Urothelium cell line (cell line): ENCODE data around the gene PHF3.

Experiments
- DNase-seq: peaks from one replicate; pipeline ENCODE4 v3.0.0; 2011; ENCODE audit warnings: low spot score, mixed read lengths
- FAIRE-seq: peaks from 2 replicates; lab custom pipeline; 2011; peaks lifted over from hg19 to GRCh38; lab: Jason Lieb, UNC

PHF3 gene, protein sequence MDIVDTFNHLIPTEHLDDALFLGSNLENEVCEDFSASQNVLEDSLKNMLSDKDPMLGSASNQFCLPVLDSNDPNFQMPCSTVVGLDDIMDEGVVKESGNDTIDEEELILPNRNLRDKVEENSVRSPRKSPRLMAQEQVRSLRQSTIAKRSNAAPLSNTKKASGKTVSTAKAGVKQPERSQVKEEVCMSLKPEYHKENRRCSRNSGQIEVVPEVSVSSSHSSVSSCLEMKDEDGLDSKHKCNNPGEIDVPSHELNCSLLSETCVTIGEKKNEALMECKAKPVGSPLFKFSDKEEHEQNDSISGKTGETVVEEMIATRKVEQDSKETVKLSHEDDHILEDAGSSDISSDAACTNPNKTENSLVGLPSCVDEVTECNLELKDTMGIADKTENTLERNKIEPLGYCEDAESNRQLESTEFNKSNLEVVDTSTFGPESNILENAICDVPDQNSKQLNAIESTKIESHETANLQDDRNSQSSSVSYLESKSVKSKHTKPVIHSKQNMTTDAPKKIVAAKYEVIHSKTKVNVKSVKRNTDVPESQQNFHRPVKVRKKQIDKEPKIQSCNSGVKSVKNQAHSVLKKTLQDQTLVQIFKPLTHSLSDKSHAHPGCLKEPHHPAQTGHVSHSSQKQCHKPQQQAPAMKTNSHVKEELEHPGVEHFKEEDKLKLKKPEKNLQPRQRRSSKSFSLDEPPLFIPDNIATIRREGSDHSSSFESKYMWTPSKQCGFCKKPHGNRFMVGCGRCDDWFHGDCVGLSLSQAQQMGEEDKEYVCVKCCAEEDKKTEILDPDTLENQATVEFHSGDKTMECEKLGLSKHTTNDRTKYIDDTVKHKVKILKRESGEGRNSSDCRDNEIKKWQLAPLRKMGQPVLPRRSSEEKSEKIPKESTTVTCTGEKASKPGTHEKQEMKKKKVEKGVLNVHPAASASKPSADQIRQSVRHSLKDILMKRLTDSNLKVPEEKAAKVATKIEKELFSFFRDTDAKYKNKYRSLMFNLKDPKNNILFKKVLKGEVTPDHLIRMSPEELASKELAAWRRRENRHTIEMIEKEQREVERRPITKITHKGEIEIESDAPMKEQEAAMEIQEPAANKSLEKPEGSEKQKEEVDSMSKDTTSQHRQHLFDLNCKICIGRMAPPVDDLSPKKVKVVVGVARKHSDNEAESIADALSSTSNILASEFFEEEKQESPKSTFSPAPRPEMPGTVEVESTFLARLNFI (N-terminal part only)

DNA sequence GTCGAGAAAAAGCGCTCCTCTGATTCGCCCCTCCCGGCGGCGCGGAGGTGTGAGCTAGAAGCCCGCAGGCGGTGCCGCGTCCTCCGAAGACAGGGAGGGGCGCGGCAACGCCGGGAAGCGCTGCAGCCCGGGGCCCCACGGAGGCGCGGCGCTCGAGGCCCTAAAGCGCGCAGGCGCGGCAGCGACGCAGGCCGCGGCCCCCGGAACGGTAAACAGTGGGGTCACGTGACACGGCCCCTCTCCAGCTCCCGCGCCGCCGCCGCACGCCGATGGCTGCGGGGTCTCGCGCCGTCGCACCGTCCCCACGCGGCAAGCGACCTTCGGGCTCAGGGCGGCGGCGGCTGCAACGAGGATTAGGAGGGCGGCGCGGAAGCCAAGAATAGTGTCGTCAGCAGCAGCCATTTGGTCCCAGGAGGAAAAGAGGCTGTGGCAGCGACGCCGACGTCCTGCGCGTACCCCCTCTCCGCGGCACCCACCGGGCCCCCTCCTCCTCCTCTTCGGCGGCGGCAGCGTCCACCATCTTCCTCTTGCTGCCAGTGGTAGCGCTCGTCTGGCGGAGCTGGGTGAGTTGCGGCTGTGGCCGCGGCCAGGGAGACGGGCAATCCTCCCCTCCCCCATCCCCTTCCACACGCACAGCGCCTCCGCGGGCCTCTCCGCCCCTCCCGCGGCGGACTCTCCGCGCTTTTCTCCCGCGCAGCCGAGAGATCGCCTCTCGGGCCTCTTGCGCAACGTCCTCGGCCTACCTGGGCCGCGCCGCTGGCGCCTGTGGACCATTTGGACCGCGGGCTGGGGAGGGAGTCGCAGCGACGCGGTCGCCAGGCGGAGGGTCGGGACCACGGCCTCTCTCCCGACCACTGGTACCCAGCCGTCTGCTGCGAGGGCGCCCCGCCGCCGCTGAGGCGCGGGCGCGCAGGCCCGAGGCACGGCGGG, at the start of gene PHF3:
PHF3 (plus strand) TSS at position 215 of the 930 bp plus-strand sequence. CDS start 10,750 bp downstream, outside the sequence.
- peak; percentile 92 for FAIRE-seq
- peak; percentile 98 for DNase-seq

DNA sequence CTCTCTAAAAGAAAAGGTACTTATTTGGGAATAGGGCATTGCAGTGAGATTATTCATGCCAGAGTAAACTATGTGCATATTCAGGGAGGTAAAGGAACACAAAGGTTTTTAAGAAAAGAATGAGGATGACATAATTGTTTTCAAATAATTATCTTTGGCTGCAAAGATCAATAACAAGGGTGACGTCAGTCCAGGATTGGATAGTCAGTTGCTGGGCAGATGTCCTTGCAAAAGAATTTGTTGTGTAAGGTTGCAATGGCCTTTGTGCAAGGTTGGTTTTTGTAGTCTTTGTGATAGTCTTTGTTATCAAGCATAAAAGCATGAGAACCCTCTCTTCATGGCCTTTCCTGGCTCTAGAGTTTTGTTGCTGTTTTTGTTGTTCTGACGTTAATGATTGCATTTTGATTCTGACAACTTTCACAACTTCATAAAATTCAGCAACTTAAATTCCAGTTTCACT, 45.6 kb upstream of the PHF3 start:
- FAIRE-seq (no peak), DNase-seq (no peak)

DNA sequence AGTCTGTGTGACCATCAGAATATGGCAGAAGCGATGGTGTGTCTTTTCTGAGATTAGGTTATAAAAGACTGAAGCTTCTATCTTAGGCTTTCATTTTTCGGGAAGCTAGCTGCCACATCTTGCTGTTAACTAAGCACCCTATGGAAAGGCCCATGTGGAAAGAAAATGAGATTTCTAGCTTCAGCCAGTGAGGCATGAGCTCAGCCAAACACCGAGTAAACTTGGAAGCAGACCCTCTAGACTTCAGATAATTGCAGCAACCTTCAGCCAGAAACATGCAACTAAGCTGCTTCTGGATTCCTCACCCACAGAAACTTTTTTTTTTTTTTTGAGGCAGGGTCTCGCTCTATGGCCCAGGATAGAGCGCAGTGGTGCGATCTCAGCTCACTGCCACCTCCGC, 42.7 kb upstream of the PHF3 start:
- FAIRE-seq, result no peak
- no peak for DNase-seq

DNA sequence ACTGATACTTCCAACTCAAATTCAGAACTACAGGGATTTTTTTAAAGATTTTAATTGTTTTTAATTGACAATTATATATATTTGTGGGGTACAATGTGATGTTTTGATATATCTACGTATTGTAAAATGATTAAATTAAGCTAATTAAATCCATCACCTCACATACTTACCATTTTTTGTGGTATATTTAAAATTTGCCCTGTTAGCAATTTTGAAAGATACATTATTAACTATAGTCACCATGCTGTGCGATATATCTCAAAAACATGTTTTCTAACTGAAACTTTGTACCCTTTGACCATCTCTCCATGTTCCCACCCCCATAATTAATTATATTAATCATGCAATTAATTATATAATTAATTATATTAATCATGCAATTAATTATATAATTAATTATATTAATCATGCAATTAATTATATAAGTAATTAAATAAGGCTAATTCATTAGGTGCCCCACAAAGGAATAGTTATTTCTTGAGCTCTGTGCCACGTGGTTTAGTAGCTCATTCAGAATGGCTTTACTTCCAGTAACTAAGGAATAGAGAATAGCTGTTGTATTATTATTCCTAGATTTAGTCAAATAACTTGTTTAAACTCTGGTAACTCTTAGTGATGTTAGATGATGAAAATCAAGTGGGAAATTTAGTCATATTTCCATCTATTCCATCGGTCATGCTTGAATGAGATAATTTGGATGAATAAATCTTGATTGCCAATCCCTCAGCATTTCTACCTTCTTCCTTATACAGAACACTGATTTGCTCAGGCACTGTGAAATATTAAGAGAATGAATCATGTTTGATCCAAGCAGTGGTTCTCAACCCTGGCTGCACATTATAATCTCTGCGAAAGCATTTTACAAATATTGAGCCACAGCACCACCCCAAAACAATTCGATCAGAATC, 38.2 kb upstream of the PHF3 start:
- FAIRE-seq (no peak), DNase-seq (no peak)

DNA sequence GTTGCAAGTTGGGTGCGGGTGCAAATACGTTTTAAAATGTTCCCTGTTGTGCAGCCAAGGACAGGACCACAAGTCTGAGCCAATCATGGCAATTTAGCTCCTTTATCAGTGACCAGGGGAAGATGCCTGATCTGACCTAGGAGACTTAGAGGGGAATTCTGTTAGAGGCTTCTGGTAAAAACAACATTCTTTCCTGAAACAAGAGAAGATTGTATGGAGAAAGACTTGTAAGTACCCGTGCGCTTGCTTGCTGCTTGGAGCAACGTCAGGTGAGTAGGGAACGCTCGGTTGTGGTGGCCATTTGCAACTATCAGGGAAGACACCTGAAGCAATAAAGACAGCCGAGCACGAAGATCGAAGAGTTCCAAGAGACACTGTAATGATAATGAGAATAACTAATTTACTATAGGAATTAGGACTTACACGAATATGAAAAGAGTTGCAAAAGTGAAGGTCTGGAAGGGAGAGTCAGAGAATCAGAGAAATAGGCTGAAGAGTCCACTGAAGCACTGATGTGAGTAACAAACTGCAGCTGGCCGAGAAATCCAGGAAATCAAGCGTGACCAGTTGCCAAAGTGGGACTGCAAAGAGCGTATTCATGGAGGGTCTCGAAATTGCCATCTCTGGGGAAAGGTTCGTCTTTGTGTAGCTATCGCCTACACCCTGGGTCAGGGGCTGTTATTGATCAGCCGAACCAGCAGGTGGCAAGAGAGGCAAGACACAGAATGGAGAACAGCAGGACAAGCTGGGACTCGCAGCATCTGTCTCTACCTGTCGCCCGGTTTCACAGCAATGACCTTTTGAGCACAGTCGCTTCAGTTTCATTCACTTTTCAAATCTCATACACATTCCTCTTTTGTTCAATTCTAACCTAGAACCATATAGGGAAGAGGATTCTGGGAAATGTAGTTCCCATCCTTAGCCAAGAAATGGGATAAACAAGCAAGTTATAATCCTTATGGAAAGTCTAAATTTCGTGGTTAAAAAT, 37.3 kb upstream of the PHF3 start:
- FAIRE-seq (peak; percentile 85), DNase-seq (peak; percentile 86)

DNA sequence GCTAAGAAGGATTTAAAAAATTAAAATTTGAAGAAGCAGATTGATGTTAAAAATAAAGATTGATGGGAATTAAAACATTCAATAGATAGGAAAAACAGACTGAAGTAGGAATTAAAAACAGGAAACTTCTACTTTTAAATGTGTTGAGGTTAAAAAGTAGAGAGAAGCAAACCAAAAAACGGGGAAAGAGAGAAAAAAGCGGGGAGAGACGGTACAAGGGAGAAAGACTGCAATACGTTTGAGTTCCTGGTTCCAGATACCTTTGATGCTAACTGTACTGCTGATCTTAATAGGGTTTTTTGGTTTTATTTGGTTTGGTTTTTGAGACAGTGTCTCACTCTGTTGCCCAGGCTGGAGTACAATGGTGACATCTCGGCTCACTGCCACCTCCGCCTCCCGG, 36.4 kb upstream of the PHF3 start:
- FAIRE-seq (no peak), DNase-seq (no peak)

DNA sequence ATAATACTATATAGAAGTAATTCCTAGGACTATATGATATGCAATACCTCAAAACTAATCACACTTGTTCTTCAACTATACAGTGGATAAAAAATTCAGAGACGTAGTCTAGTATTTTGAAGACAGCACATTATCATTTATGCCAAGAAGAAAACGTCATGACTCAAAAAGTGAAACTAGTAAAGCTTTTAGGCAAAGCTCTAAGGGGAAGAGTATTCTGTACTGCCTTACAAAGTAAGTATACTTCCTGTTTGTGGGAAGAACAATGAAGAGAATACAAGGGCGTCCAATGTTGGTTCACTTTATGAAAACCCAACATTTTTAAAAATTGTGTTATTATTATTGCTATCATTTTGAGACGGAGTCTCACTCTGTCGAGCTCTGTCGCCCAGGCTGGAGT, 35.5 kb upstream of the PHF3 start:
- DNase-seq, result no peak
- no peak for FAIRE-seq

DNA sequence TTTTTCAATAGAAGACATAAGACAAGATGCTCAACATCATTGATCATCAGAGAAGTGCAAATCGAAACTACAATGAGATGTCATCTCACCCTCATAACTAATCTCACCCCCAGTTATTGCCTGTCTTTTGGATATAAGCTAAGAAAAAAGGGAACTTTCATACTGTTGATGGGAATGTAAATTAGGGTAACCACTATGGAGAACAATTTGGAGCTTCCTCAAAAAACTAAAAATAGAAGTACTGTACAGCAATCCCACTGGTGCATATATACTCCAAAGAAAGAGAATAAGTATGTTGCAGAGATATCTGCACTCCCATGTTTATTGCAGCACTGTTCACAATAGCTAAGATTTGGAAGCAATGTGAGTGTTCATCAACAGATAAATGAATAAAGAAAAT, 26.4 kb upstream of the PHF3 start:
- no peak for FAIRE-seq
- no peak for DNase-seq

DNA sequence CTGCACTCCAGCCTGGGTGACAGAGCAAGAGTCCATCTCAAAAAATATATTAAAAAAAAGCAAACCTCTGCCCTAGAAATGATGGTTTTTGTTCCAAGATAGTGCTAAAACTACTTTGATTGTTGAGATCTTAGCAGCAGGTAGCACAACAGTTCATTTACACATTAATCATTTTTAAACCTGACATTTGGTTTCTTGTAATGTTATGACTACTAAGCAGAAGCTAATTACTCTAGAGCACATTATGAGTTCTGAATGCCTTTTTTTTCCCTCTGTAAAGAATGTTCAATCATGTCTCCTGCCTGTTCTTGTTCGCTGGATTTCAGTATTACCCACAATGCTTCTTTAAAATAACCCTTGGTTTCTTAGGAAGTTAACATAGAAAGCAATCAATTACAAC, 24.7 kb upstream of the PHF3 start:
- no peak for DNase-seq
- FAIRE-seq, result no peak

DNA sequence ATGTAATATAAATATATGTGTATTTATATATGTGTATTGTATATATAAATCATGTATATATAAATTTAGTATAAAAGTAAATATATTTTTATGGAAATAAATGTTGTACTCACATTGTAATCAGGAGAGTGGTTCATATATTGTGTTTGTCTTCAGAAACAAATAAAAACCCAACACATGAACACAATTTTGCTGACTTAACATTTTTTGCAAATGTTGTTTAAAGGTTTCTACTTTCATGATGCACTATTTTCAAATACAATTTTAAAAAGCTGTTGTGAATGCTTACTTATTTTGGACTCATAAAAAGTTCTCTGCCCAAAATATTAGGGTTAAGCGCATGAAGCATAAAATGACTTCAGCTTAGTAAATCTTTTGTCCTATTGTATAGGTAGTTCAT, 24.0 kb upstream of the PHF3 start:
- no peak for FAIRE-seq
- DNase-seq, result no peak

DNA sequence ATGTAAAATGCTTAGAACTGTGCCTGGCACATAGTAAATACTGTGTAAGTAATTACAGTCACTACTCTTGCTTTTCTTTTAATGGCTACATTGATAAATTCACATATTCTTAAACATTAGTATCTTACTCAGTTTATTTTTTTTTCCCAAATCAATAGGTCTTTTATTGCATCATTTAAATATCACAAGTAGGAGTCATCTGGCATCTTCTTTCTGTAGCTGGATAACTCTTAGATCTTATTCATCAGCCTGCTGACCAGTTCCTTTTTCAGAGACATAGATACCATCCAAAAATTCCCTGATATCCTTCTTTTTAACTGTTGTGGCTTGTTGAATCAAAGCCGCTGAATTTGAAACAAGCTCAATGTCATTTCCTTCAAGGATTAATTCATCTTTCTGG, 20.0 kb upstream of the PHF3 start:
- FAIRE-seq, result no peak

DNA sequence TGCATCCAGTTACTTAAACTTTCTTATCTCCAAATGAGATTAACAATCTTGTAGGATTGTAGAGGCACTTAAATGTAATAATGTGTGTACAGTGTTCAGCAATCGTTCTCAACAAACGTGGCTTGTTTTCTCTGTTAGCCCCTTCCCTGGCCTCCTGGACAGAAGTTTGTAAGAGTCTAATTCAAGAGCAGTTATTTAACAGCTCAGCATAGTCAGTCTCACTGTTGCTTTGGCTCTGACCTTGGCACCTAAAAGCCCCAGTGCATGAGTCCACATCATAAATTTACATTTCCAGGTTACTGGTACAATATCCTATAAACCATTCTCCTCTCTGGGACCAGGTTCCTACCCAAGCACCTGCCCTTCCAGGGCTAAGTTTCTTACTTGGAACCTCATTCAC, 11.5 kb upstream of the PHF3 start:
- FAIRE-seq (no peak), DNase-seq (no peak)

More for the DNA sequence above, 20.0 kb upstream of the PHF3 start:
- DNase-seq, result no peak

DNA sequence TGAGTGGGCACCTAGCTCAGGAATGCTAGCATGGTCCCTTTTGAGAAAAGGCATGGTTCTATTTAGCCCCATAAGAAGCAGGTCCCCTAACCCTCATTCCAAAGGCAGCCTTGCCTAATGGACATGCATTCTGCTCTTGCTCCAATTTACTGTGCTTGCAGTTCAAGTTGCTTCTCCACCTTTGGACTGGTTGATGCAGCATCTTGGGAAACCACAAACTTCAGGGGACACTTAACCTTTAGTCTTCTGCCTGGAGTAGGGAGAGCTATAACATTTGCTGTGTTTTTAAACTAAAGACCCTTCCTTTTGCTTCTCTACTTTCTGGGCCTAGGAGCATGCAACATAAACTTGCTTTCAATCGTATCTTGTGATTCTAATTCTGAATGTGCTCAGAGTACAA, 5.1 kb upstream of the PHF3 start:
- no peak for DNase-seq
- no peak for FAIRE-seq

DNA sequence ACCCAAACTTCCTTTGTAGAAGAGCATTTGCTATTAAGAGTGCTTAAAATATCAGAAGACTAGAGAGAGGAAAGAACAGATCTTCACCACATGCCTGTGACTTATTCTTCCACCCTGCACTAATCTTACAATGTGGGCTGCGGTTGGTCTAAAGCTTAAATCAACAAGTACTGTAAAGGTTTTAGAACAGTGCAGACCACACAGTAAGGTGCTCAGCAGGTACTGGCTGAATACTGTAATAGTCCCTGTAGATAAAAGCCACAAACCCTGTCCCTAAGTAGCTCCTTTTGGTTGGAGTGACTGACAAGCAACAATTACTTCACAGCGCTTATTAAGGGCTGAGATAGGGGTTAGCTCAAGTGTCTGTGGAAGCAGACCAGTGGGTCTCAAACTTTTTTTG, 972 bp upstream of the PHF3 start:
- FAIRE-seq, result no peak

DNA sequence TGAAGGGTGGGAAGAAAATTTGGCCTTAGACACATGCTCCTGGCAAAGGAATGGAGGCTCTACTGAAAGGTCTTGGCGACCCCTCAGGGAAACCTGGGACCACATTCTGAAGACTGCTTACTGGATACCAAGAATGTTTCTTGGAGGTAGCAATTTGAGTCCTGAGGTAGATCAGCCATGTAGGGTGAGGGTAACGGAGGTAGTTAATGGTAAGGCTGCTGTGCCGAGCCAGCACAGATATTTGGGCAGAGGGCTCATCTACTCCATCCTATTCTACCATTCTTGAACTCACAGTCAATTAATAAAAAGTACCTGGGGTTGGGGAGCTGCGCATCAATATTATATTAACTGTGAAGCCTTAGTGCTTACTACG, 401 bp upstream of the PHF3 start:
- DNase-seq, result no peak
- FAIRE-seq, result no peak

More for the DNA sequence above, 972 bp upstream of the PHF3 start:
- DNase-seq, result no peak

DNA sequence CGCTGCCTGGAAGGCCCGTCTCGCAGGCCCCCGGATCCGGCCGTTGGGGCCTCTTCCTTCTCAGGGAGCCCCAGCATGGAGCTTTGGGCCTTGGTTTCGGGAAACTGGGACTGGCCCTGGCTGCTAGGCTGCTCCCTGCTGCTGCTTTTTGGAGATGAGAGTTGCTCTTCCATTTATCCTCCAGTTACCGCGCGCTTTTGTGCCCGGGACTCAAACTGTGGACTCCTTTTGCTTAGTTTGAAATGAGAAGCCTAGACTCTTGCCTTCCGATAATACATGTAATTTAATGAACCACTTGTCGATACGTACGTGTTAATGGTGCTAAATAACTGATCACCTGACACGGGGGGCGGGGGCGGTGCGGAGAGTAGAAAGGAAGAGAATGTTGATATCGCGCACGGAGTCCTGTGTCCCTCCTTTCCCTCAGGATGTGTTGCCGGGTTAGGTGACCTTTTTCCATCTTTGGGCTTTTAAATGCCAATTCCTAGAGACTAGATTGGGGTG, 968 bp downstream of the PHF3 start:
- FAIRE-seq (peak; percentile 72), DNase-seq (peak; percentile 41)

DNA sequence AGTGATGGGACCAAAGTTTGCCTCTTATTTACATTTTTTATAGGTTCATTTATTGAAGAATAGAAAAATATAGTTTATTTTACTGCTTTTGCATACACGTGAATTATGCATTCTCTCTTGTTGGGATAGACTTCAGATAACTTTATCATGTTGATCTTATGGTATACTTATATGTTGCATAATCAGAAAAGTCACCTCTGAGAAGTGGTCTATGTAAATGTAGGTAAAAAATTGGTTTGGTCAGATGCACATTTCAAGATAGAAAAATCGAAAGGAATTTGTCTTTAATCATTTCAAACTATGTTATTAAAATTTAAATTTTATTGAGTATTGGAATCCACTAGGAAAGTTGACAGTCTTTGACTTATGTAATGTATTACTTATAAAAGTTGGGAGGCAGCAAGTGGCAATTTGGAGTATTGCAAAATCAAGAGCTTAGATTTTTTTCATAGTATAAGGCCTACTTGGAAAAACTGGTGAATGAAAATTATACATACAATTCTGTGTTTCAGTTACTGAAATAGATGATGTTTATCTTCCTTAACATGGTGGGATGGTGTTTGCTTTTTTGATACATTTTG, 2.4 kb downstream of the PHF3 start:
- FAIRE-seq, result no peak
- DNase-seq, result no peak
